Nephron progenitor cell (in vitro differentiated cells): ENCODE data around the gene HIVEP3.

Experiments
- DNase-seq: peaks from one replicate; pipeline ENCODE4 v3.0.0; 2021
- H3K27ac Mint-ChIP-seq: 2 replicates; pipeline ENCODE4 v1.8.0; 2021; ENCODE audit warnings: mild to moderate bottlenecking, moderate library complexity, mixed read lengths
- H3K27me3 Mint-ChIP-seq: 2 replicates; pipeline ENCODE4 v1.8.0; 2021; ENCODE audit warnings: mild to moderate bottlenecking, low read depth, mixed read lengths; ENCODE audit not compliant: poor library complexity
- H3K36me3 Mint-ChIP-seq: 2 replicates; pipeline ENCODE4 v1.8.0; 2021; ENCODE audit warnings: low read depth, mixed read lengths
- H3K4me1 Mint-ChIP-seq: 2 replicates; pipeline ENCODE4 v1.8.0; 2021; ENCODE audit warnings: mixed read lengths
- H3K4me3 Mint-ChIP-seq: 2 replicates; pipeline ENCODE4 v1.8.0; 2021; ENCODE audit warnings: mild to moderate bottlenecking, moderate library complexity, mixed read lengths
- H3K9me3 Mint-ChIP-seq: 2 replicates; pipeline ENCODE4 v1.8.0; 2021; ENCODE audit warnings: mild to moderate bottlenecking, moderate library complexity, mixed read lengths
- TF ChIP-seq, protein P1 (sequence below): fragments of 200-600 bp; sonication (generic); IDR thresholded peaks from 2 replicates; pipeline ENCODE4 v1.5.0; 2021; ENCODE audit warnings: antibody characterized with exemption

The HIVEP3 gene

DNA sequence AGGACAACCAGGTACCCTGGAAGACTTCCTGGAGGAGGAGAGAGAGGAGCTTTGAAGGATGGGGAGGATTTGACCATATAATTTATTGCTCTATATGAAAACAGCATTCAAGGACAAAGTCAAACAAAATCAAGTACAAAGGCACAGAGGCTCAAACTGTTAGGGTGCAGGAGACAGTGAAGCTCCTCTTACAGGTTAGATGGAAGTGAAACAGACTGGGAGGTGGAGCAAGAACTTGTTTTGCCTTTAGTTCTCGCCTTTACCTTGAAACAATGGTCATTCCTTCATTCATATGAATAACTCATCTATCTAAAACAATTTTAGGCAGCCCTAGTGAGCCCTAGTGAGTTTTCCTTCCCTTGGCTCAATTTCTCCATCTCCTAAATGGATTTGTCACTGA is 199.6 kb downstream of the HIVEP3 start:
- no peak for DNase-seq

GRCh38 chr1:41718497-41718896 is 200.2 kb downstream of the HIVEP3 start:
- TF ChIP-seq, protein P1, sequence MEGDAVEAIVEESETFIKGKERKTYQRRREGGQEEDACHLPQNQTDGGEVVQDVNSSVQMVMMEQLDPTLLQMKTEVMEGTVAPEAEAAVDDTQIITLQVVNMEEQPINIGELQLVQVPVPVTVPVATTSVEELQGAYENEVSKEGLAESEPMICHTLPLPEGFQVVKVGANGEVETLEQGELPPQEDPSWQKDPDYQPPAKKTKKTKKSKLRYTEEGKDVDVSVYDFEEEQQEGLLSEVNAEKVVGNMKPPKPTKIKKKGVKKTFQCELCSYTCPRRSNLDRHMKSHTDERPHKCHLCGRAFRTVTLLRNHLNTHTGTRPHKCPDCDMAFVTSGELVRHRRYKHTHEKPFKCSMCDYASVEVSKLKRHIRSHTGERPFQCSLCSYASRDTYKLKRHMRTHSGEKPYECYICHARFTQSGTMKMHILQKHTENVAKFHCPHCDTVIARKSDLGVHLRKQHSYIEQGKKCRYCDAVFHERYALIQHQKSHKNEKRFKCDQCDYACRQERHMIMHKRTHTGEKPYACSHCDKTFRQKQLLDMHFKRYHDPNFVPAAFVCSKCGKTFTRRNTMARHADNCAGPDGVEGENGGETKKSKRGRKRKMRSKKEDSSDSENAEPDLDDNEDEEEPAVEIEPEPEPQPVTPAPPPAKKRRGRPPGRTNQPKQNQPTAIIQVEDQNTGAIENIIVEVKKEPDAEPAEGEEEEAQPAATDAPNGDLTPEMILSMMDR = no peak
- Mint-ChIP-seq H3K4me1 (peaks cover 36% of the 10 kb centered on the region), H3K27me3 (peaks cover 2% of the 10 kb centered on the region), H3K9me3 (no peaks in the 10 kb centered on the region), H3K27ac (no peak overlapping the region), H3K36me3 (no peaks in the 10 kb centered on the region), H3K4me3 (no peak overlapping the region)
- DNase-seq = no peak

More for the DNA sequence above, 199.6 kb downstream of the HIVEP3 start:
- H3K27ac Mint-ChIP-seq = no peak overlapping the region
- TF ChIP-seq, protein P1 = no peak
- H3K36me3 Mint-ChIP-seq = no peaks in the 10 kb centered on the region
- no peak overlapping the region for H3K4me3 Mint-ChIP-seq
- H3K9me3 Mint-ChIP-seq = no peaks in the 10 kb centered on the region
- H3K4me1 Mint-ChIP-seq = peaks cover 30% of the 10 kb centered on the region
- peaks cover 4% of the 10 kb centered on the region for H3K27me3 Mint-ChIP-seq

GRCh38 chr1:41716188-41717130 is 202.3 kb downstream of the HIVEP3 start:
- no peak for DNase-seq
- Mint-ChIP-seq H3K4me3 (no peak overlapping the region), H3K27me3 (peaks cover 2% of the 10 kb centered on the region), H3K36me3 (no peaks in the 10 kb centered on the region), H3K9me3 (no peaks in the 10 kb centered on the region), H3K4me1 (peaks cover 52% of the 10 kb centered on the region), H3K27ac (peak overlapping the region; percentile 62)
- TF ChIP-seq, protein P1 = no peak

GRCh38 chr1:41715441-41716095 is 203.2 kb downstream of the HIVEP3 start:
- DNase-seq = no peak
- H3K4me1 Mint-ChIP-seq = peaks cover 52% of the 10 kb centered on the region
- H3K27ac Mint-ChIP-seq = no peak overlapping the region
- H3K36me3 Mint-ChIP-seq = no peaks in the 10 kb centered on the region
- H3K9me3 Mint-ChIP-seq = no peaks in the 10 kb centered on the region
- TF ChIP-seq, protein P1 = no peak
- no peak overlapping the region for H3K4me3 Mint-ChIP-seq
- peaks cover 2% of the 10 kb centered on the region for H3K27me3 Mint-ChIP-seq

GRCh38 chr1:41714638-41715389 is 203.9 kb downstream of the HIVEP3 start:
- TF ChIP-seq, protein P1 = no peak
- peak; percentile 33 for DNase-seq
- peaks cover 52% of the 10 kb centered on the region for H3K4me1 Mint-ChIP-seq
- H3K27ac Mint-ChIP-seq = no peak overlapping the region
- H3K36me3 Mint-ChIP-seq = no peaks in the 10 kb centered on the region
- peaks cover 2% of the 10 kb centered on the region for H3K27me3 Mint-ChIP-seq
- no peaks in the 10 kb centered on the region for H3K9me3 Mint-ChIP-seq
- H3K4me3 Mint-ChIP-seq = no peak overlapping the region
